ENCODE data around the gene SMOC1. TPM values are rescaled to one million over a fixed set of nuclear protein-coding genes. Genes with fewer than 3 reads are reported as not detected.

The SMOC1 gene
- polyA plus RNA-seq = 0.85 TPM
- long read RNA-seq, donor 1, partial matches to known transcripts = 0 of 1 reads
- long read RNA-seq, donor 1, other reads (novel, unspliced or antisense) = 0 of 1 reads
- long read RNA-seq, donor 2 = 0 reads
- long read RNA-seq, donor 3 = 0 reads
- long read RNA-seq, donor 4 = 0 reads
- long read RNA-seq, donor 5 = 0 reads
- long read RNA-seq, donor 6, partial matches to known transcripts = 507 of 507 reads
- long read RNA-seq, donor 6, other reads (novel, unspliced or antisense) = 0 of 507 reads
- long read RNA-seq, donor 7 = 0 reads
- long read RNA-seq, donor 8, partial matches to known transcripts = 7 of 7 reads
- long read RNA-seq, donor 8, other reads (novel, unspliced or antisense) = 0 of 7 reads
- long read RNA-seq, donor 9 = 0 reads
- long read RNA-seq, donor 10 = 0 reads
- long read RNA-seq, donor 11 = 0 reads

GRCh38 chr14:69879175-69880043 lies at the start of gene SMOC1:
SMOC1 (plus strand) TSS chr14:69879416; CDS start chr14:69879679, 263 bp downstream.
- peak in 1 of 2 donors; percentile 37 for DNase-seq
- no peak within 1 kb of the TSS for H3K4me3 ChIP-seq (ENCODE audit: low read length)
- no peaks in the 10 kb centered on the region for H3K36me3 ChIP-seq (ENCODE audit: control insufficient read depth, insufficient read depth, low read length)
- peaks cover 44% of the 10 kb centered on the region for H3K27me3 ChIP-seq (ENCODE audit: control insufficient read depth, insufficient read depth, low read length)
- no peak within 1 kb of the TSS for H3K27ac ChIP-seq (ENCODE audit: low read length)
- no peaks in the 10 kb centered on the region for H3K9me3 ChIP-seq (ENCODE audit: control insufficient read depth, low read depth, low read length)
- H3K4me1 ChIP-seq (ENCODE audit: control insufficient read depth, insufficient read depth, low read length) = peaks cover 12% of the 10 kb centered on the region
- WGBS (ENCODE audit: insufficient coverage, low lambda C conversion rate) = no CpG with 5 or more reads among the region's 67 CpGs

- no peaks in the 10 kb centered on the region for H3K36me3 ChIP-seq (ENCODE audit: control insufficient read depth, insufficient read depth, low read length)
These were observed 40.3 kb upstream of the SMOC1 start for GRCh38 chr14:69838881-69839416.

GRCh38 chr14:69839661-69840060 lies 39.6 kb upstream of the SMOC1 start:
- H3K4me3 ChIP-seq (ENCODE audit: low read length) = no peak overlapping the region
- no peaks in the 10 kb centered on the region for H3K4me1 ChIP-seq (ENCODE audit: control insufficient read depth, insufficient read depth, low read length)
- no peak overlapping the region for H3K27ac ChIP-seq (ENCODE audit: low read length)
- no peaks in the 10 kb centered on the region for H3K36me3 ChIP-seq (ENCODE audit: control insufficient read depth, insufficient read depth, low read length)
- H3K9me3 ChIP-seq (ENCODE audit: control insufficient read depth, low read depth, low read length) = no peaks in the 10 kb centered on the region
- no CpG with 5 or more reads among the region's 3 CpGs for WGBS (ENCODE audit: insufficient coverage, low lambda C conversion rate)
- no peak for DNase-seq
- H3K27me3 ChIP-seq (ENCODE audit: control insufficient read depth, insufficient read depth, low read length) = no peaks in the 10 kb centered on the region

More at GRCh38 chr14:69838881-69839416, 40.3 kb upstream of the SMOC1 start:
- no peak for DNase-seq
- H3K4me1 ChIP-seq (ENCODE audit: control insufficient read depth, insufficient read depth, low read length) = no peaks in the 10 kb centered on the region
- no peaks in the 10 kb centered on the region for H3K27me3 ChIP-seq (ENCODE audit: control insufficient read depth, insufficient read depth, low read length)
- H3K27ac ChIP-seq (ENCODE audit: low read length) = no peak overlapping the region
- 100% methylated on average over 1 of the region's 3 CpGs for WGBS (ENCODE audit: insufficient coverage, low lambda C conversion rate)
- H3K4me3 ChIP-seq (ENCODE audit: low read length) = no peak overlapping the region
- H3K9me3 ChIP-seq (ENCODE audit: control insufficient read depth, low read depth, low read length) = no peaks in the 10 kb centered on the region

GRCh38 chr14:69841656-69842055 lies 37.6 kb upstream of the SMOC1 start:
- no peak overlapping the region for H3K27ac ChIP-seq (ENCODE audit: low read length)
- DNase-seq = no peak
- WGBS (ENCODE audit: insufficient coverage, low lambda C conversion rate) = no CpG with 5 or more reads among the region's 5 CpGs
- H3K4me3 ChIP-seq (ENCODE audit: low read length) = no peak overlapping the region
- no peaks in the 10 kb centered on the region for H3K4me1 ChIP-seq (ENCODE audit: control insufficient read depth, insufficient read depth, low read length)
- H3K27me3 ChIP-seq (ENCODE audit: control insufficient read depth, insufficient read depth, low read length) = no peaks in the 10 kb centered on the region
- H3K9me3 ChIP-seq (ENCODE audit: control insufficient read depth, low read depth, low read length) = no peaks in the 10 kb centered on the region
- H3K36me3 ChIP-seq (ENCODE audit: control insufficient read depth, insufficient read depth, low read length) = no peaks in the 10 kb centered on the region

GRCh38 chr14:69842686-69843420 lies 36.4 kb upstream of the SMOC1 start:
- peak in 1 of 2 donors; percentile 22 for DNase-seq
- no peaks in the 10 kb centered on the region for H3K9me3 ChIP-seq (ENCODE audit: control insufficient read depth, low read depth, low read length)
- H3K4me3 ChIP-seq (ENCODE audit: low read length) = no peak overlapping the region
- H3K4me1 ChIP-seq (ENCODE audit: control insufficient read depth, insufficient read depth, low read length) = no peaks in the 10 kb centered on the region
- H3K36me3 ChIP-seq (ENCODE audit: control insufficient read depth, insufficient read depth, low read length) = no peaks in the 10 kb centered on the region
- H3K27me3 ChIP-seq (ENCODE audit: control insufficient read depth, insufficient read depth, low read length) = no peaks in the 10 kb centered on the region
- no peak overlapping the region for H3K27ac ChIP-seq (ENCODE audit: low read length)
- whole genome bisulfite sequencing (ENCODE audit: insufficient coverage, low lambda C conversion rate) = no CpG with 5 or more reads among the region's 13 CpGs

GRCh38 chr14:69844171-69844570 lies 35.0 kb upstream of the SMOC1 start:
- DNase-seq = no peak
- no peaks in the 10 kb centered on the region for H3K4me1 ChIP-seq (ENCODE audit: control insufficient read depth, insufficient read depth, low read length)
- no peaks in the 10 kb centered on the region for H3K27me3 ChIP-seq (ENCODE audit: control insufficient read depth, insufficient read depth, low read length)
- H3K9me3 ChIP-seq (ENCODE audit: control insufficient read depth, low read depth, low read length) = no peaks in the 10 kb centered on the region
- no peak overlapping the region for H3K27ac ChIP-seq (ENCODE audit: low read length)
- 100% methylated on average over 1 of the region's 2 CpGs for WGBS (ENCODE audit: insufficient coverage, low lambda C conversion rate)
- no peak overlapping the region for H3K4me3 ChIP-seq (ENCODE audit: low read length)
- H3K36me3 ChIP-seq (ENCODE audit: control insufficient read depth, insufficient read depth, low read length) = no peaks in the 10 kb centered on the region

GRCh38 chr14:69845050-69845581 lies 34.1 kb upstream of the SMOC1 start:
- H3K9me3 ChIP-seq (ENCODE audit: control insufficient read depth, low read depth, low read length) = peaks cover 2% of the 10 kb centered on the region
- no peak for DNase-seq
- H3K27me3 ChIP-seq (ENCODE audit: control insufficient read depth, insufficient read depth, low read length) = no peaks in the 10 kb centered on the region
- H3K4me1 ChIP-seq (ENCODE audit: control insufficient read depth, insufficient read depth, low read length) = no peaks in the 10 kb centered on the region
- H3K4me3 ChIP-seq (ENCODE audit: low read length) = no peak overlapping the region
- H3K36me3 ChIP-seq (ENCODE audit: control insufficient read depth, insufficient read depth, low read length) = no peaks in the 10 kb centered on the region
- WGBS (ENCODE audit: insufficient coverage, low lambda C conversion rate) = no CpG with 5 or more reads among the region's 2 CpGs
- H3K27ac ChIP-seq (ENCODE audit: low read length) = no peak overlapping the region

- Histone ChIP-seq H3K27me3 (ENCODE audit: control insufficient read depth, insufficient read depth, low read length) (no peaks in the 10 kb centered on the region), H3K36me3 (ENCODE audit: control insufficient read depth, insufficient read depth, low read length) (no peaks in the 10 kb centered on the region), H3K4me1 (ENCODE audit: control insufficient read depth, insufficient read depth, low read length) (no peaks in the 10 kb centered on the region), H3K4me3 (ENCODE audit: low read length) (no peak overlapping the region), H3K27ac (ENCODE audit: low read length) (no peak overlapping the region), H3K9me3 (ENCODE audit: control insufficient read depth, low read depth, low read length) (peaks cover 5% of the 10 kb centered on the region)
- peak; percentile 49 to 69 for DNase-seq
- no CpG with 5 or more reads among the region's 5 CpGs for WGBS (ENCODE audit: insufficient coverage, low lambda C conversion rate)
These were observed 33.4 kb upstream of the SMOC1 start for GRCh38 chr14:69845787-69846186.

GRCh38 chr14:69848156-69848555 lies 31.1 kb upstream of the SMOC1 start:
- no peak overlapping the region for H3K27ac ChIP-seq (ENCODE audit: low read length)
- WGBS (ENCODE audit: insufficient coverage, low lambda C conversion rate) = no CpG with 5 or more reads among the region's 2 CpGs
- DNase-seq = no peak
- peaks cover 5% of the 10 kb centered on the region for H3K9me3 ChIP-seq (ENCODE audit: control insufficient read depth, low read depth, low read length)
- no peak overlapping the region for H3K4me3 ChIP-seq (ENCODE audit: low read length)
- H3K27me3 ChIP-seq (ENCODE audit: control insufficient read depth, insufficient read depth, low read length) = no peaks in the 10 kb centered on the region
- no peaks in the 10 kb centered on the region for H3K36me3 ChIP-seq (ENCODE audit: control insufficient read depth, insufficient read depth, low read length)
- no peaks in the 10 kb centered on the region for H3K4me1 ChIP-seq (ENCODE audit: control insufficient read depth, insufficient read depth, low read length)

Data from large intestine (tissue), 12 donors.